Psoas muscle (tissue), 8 donors: ENCODE data around the gene AKAP6. TPM values are rescaled to one million over a fixed set of nuclear protein-coding genes. Genes with fewer than 3 reads are reported as not detected.
A peak's percentile ranks its signal among the peaks of the same experiment; 100 is the strongest.

Source experiments
- ATAC-seq, 4 donors: fragments of 200-7000 bp; cut with Tn5 transposase; one replicate each; pipeline ENCODE4 v1.9.1; 2020; ENCODE audit warnings: moderate library complexity in 3 of 4, mild to moderate bottlenecking in 2 of 4
- DNase-seq, 2 donors: peaks; one replicate each; pipeline ENCODE4 v3.0.0-alpha.2; 2020
- H3K27ac ChIP-seq: fragments of 200-600 bp; one replicate; pipeline ENCODE4 v1.8.0; 2022
- H3K27me3 ChIP-seq, 3 donors: fragments of 200-600 bp in 1 of 3; one replicate each; pipeline versions ENCODE4 v1.6.1 to v1.8.0; 2013 to 2022; ENCODE audit warnings: low read length in 2 of 3, mild to moderate bottlenecking in 2 of 3, moderate library complexity in 1 of 3; ENCODE audit not compliant: insufficient read depth in 3 of 3
- H3K36me3 ChIP-seq, 2 donors: fragments of 200-600 bp in 1 of 2; one replicate each; pipeline versions ENCODE4 v1.6.1 to v1.8.0; 2013 to 2022; ENCODE audit warnings: low read depth in 1 of 2, mild to moderate bottlenecking in 1 of 2, moderate library complexity in 1 of 2; ENCODE audit not compliant: insufficient read depth in 1 of 2
- H3K4me1 ChIP-seq: fragments of 200-600 bp; one replicate; pipeline ENCODE4 v1.8.0; 2022
- H3K4me3 ChIP-seq: fragments of 200-600 bp; one replicate; pipeline ENCODE4 v1.8.0; 2022; ENCODE audit warnings: mild to moderate bottlenecking
- H3K9me3 ChIP-seq: fragments of 200-600 bp; one replicate; pipeline ENCODE4 v1.8.0; 2022
- WGBS, 3 donors: extraction: QIAGEN DNeasy Blood & Tissue Kit; methylation state at CpG; one replicate each; pipeline versions ENCODE4 v1.1.6 to v1.1.7; 2013; 5-methylcytosine and 5-hydroxymethylcytosine counted together
- intact Hi-C, 2 donors: fragments of 100-400 bp; cut with DNase I; formaldehyde crosslinking; loops; one replicate each; pipeline versions ENCODE4 v1.11.0 to v1.14.2; 2022
- polyA plus RNA-seq, 3 donors: library from polyadenylated mRNA; stranded (reverse); fragments of 200-250 nt; gene quantifications; one replicate each; pipeline ENCODE4 v1.2.3, GENCODE V29; 2013
- total RNA-seq, 4 donors: library from RNA; stranded (reverse); fragmentation: NEBNext Ultra II Directional in 2 of 4; extraction: Animal tissue kit (Norgen Biotek cat#: 25700) in 2 of 4; gene quantifications; one replicate each; pipeline versions ENCODE4 v1.2.1 to v1.2.4, GENCODE V29; 2021 to 2023
- TF ChIP-seq, protein P1 (sequence below): fragments of 200-600 bp; IDR thresholded peaks from one replicate; pipeline ENCODE4 v1.8.0; 2022; ENCODE audit warnings: antibody characterized with exemption
- donor health status: healthy with polysubstance abuse.
- donor health status: DM: no; HTN: no; CAD: no; lungs with moderate emphysema.
- donor health status: Bipolar disorder and iron deficiency.
- donor health status: healthy.
- donor health status: DM: yes; HTN: yes; CAD: no.
- donor health status: DM: no; HTN: no; CAD: no.
- donor health status: DM: no; HTN: no; CAD: no.
- donor health status: DM: yes; HTN: yes; CAD: no.

AKAP6 gene
- total and polyA plus RNA-seq, 7 donors, result 9.1 to 173 (median 113) TPM

DNA sequence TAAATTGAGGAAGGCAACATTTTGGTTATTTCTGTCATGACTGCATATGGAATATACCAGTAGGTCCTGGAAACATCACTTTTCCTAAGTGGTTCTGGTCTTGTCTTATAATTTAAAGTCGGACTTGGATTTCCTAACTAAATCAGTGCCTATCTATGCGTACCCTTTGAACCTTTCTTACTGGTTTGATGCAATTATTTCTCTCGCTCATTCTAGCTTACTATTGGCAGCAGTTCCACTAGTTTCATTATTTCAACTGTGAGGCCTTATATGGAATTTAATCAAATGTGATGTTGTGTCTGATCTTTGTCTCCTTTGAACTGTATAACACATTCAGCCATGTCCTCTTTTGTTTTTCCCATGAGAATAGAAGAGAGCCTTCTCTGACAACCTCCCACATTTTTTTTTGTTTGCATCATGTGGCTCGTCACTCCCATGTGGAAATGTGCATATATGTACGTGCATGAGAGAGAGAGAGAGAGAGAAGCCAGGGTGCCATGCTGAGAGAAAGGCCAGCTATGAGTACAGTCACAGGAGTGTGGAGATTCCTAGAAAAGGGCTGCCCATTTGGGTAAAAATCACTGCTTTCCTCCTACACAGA is 48.0 kb downstream of the AKAP6 start:
- H3K4me1 ChIP-seq, result peaks cover 8% of the 10 kb centered on the region
- ATAC-seq, result no peak
- H3K9me3 ChIP-seq, result no peaks in the 10 kb centered on the region
- no peak overlapping the region for H3K27ac ChIP-seq
- no peak overlapping the region for H3K4me3 ChIP-seq
- no peaks in the 10 kb centered on the region for H3K27me3 ChIP-seq
- no peaks in the 10 kb centered on the region for H3K36me3 ChIP-seq
- TF ChIP-seq, protein P1, sequence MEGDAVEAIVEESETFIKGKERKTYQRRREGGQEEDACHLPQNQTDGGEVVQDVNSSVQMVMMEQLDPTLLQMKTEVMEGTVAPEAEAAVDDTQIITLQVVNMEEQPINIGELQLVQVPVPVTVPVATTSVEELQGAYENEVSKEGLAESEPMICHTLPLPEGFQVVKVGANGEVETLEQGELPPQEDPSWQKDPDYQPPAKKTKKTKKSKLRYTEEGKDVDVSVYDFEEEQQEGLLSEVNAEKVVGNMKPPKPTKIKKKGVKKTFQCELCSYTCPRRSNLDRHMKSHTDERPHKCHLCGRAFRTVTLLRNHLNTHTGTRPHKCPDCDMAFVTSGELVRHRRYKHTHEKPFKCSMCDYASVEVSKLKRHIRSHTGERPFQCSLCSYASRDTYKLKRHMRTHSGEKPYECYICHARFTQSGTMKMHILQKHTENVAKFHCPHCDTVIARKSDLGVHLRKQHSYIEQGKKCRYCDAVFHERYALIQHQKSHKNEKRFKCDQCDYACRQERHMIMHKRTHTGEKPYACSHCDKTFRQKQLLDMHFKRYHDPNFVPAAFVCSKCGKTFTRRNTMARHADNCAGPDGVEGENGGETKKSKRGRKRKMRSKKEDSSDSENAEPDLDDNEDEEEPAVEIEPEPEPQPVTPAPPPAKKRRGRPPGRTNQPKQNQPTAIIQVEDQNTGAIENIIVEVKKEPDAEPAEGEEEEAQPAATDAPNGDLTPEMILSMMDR, result no peak
- WGBS, 3 donors, result 89 to 92% (median 89%) methylated on average over 5 of the region's 5 CpGs
- intact Hi-C loops, result no loop called here
- DNase-seq, result no peak

DNA sequence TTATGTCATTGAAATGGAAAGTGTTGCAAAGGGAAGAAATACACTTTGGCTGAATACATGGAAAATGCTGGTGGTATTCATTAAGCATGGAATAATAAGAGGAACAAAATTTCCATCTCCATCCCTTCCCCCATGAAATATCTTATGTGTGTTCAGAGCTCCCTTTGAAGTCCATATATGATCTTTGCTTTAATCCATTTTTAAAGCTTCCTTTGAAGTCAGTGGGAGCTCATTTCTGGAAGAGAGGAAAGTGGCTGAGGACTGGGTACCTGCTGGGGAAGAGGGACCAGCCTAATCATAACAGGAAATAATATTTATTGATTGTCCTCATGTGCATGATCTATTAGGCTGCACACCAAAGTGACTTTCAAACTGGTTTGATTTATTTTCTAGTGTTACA is 49.2 kb downstream of the AKAP6 start:
- H3K4me3 ChIP-seq, result no peak overlapping the region
- ATAC-seq (no peak), DNase-seq (no peak)
- TF ChIP-seq, protein P1, result no peak
- H3K36me3 ChIP-seq, result no peaks in the 10 kb centered on the region
- peaks cover 8% of the 10 kb centered on the region for H3K4me1 ChIP-seq
- no peaks in the 10 kb centered on the region for H3K9me3 ChIP-seq
- H3K27ac ChIP-seq, result no peak overlapping the region
- H3K27me3 ChIP-seq, result no peaks in the 10 kb centered on the region
- intact Hi-C loops, result no loop called here

DNA sequence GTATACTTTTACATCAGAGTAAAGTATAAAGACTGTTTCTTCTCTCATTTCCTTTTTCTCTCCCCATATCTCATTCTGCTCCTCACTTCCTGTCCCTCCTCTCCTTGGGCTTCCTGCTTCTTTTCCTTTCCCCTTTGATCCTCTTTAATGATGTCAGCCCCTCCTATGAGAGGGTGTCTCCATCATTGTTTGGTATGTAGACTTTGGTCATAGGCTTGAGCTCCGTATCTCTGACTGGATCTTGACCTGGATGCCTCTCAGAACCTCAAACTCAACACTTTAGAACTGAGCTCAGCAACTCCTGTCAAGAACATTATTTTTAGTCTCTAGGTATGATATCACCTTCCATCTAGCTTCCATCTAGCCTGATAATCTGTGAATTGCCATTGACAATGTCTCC is 50.3 kb downstream of the AKAP6 start:
- no peak for DNase-seq
- ATAC-seq, result peak in 1 of 4 donors; percentile 57
- intact Hi-C loops, result no loop called here
- H3K4me3 ChIP-seq, result no peak overlapping the region
- H3K4me1 ChIP-seq, result peaks cover 8% of the 10 kb centered on the region
- TF ChIP-seq, protein P1, result no peak
- no peaks in the 10 kb centered on the region for H3K9me3 ChIP-seq
- H3K36me3 ChIP-seq, result no peaks in the 10 kb centered on the region
- H3K27ac ChIP-seq, result no peak overlapping the region
- 24 to 61% (median 60%) methylated on average over 1 of the region's 1 CpG for WGBS, 3 donors
- H3K27me3 ChIP-seq, result no peaks in the 10 kb centered on the region

DNA sequence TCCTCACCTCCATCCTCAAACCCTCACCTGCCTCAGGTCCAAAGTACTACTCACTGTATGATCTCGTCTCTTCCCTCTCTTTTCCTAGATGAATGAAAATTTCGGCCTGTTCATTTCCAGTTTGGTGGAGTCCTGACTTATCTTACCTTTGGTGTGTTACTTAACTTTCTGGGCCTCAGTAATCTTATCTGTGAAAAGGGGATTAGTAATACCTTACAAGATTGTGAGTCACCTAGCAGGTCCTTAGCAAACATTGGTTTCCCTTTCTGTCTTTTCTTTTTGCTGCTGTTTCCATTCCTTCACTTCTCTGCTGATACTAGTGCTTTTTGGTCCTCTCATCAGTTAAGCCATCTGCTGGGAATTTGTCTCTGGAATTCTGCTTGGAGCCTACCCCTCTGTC is 52.8 kb downstream of the AKAP6 start:
- H3K27ac ChIP-seq, result no peak overlapping the region
- TF ChIP-seq, protein P1, result no peak
- no peaks in the 10 kb centered on the region for H3K27me3 ChIP-seq
- H3K4me1 ChIP-seq, result peaks cover 8% of the 10 kb centered on the region
- no peaks in the 10 kb centered on the region for H3K36me3 ChIP-seq
- ATAC-seq (no peak), DNase-seq (no peak)
- H3K4me3 ChIP-seq, result no peak overlapping the region
- no peaks in the 10 kb centered on the region for H3K9me3 ChIP-seq
- 94% methylated on average over 2 of the region's 2 CpGs for WGBS, 3 donors
- intact Hi-C loops, result no loop called here

DNA sequence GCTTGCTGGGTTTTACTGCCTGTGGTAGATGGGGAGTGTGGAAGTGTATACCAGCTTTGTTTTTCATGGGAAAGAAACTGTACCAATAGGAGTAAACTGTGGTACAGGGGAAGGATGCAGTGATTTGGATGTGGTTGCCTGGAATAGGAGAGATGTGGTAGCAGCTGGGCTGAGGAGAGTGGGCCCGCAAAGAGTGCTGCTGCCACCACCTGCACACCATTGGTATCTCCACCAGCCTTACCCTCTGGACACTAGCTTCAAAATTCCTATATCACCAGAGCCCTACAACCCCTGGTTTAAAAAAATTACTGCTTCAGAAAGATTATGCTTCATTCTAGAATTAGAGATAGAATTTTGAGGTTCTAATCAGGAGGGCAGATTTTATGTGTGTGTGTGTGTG is 53.6 kb downstream of the AKAP6 start:
- Histone ChIP-seq H3K9me3 (no peaks in the 10 kb centered on the region), H3K36me3 (no peaks in the 10 kb centered on the region), H3K4me3 (no peak overlapping the region), H3K4me1 (peaks cover 8% of the 10 kb centered on the region), H3K27me3 (no peaks in the 10 kb centered on the region), H3K27ac (no peak overlapping the region)
- ATAC-seq, result peak in 1 of 4 donors; percentile 32
- TF ChIP-seq, protein P1, result no peak
- 81 to 100% (median 84%) methylated on average over 1 of the region's 1 CpG for WGBS, 3 donors
- DNase-seq, result no peak
- intact Hi-C loops, result no loop called here
